Mesothelial cell of epicardium (in vitro differentiated cells): ENCODE results near the gene MROH7. TPM values are rescaled to one million over a fixed set of nuclear protein-coding genes. Genes with fewer than 3 reads are reported as not detected.

Experiments
- DNase-seq, 2 experiments: peaks; one replicate each; pipeline ENCODE4 v3.0.0; 2021; ENCODE audit warnings: low spot score in 2 of 2; ENCODE audit not compliant: unreplicated experiment in 2 of 2
- H3K27ac Mint-ChIP-seq: 2 replicates; pipeline ENCODE4 v1.8.0; 2021; ENCODE audit warnings: mixed read lengths
- H3K27me3 Mint-ChIP-seq: 2 replicates; pipeline ENCODE4 v1.8.0; 2021; ENCODE audit warnings: low read depth, mixed read lengths
- H3K36me3 Mint-ChIP-seq: 2 replicates; pipeline ENCODE4 v1.8.0; 2021; ENCODE audit warnings: mixed read lengths
- H3K4me1 Mint-ChIP-seq: 2 replicates; pipeline ENCODE4 v1.8.0; 2021; ENCODE audit warnings: mixed read lengths
- H3K4me3 Mint-ChIP-seq: 2 replicates; pipeline ENCODE4 v1.8.0; 2021; ENCODE audit warnings: mild to moderate bottlenecking, moderate library complexity, mixed read lengths
- H3K9me3 Mint-ChIP-seq: 2 replicates; pipeline ENCODE4 v1.8.0; 2021; ENCODE audit warnings: mixed read lengths
- total RNA-seq: library from RNA; stranded (reverse); gene quantifications from 3 replicates; pipeline ENCODE4 v1.2.1, GENCODE V29; 2021
- TF ChIP-seq, protein P1 (sequence below): fragments of 200-600 bp; sonication (generic); IDR thresholded peaks from one replicate; pipeline ENCODE4 v1.5.0; 2021; ENCODE audit warnings: antibody characterized with exemption; ENCODE audit not compliant: unreplicated experiment

MROH7 gene
- total RNA-seq, 1 donor from 2014 or later = 4.3 TPM

DNA sequence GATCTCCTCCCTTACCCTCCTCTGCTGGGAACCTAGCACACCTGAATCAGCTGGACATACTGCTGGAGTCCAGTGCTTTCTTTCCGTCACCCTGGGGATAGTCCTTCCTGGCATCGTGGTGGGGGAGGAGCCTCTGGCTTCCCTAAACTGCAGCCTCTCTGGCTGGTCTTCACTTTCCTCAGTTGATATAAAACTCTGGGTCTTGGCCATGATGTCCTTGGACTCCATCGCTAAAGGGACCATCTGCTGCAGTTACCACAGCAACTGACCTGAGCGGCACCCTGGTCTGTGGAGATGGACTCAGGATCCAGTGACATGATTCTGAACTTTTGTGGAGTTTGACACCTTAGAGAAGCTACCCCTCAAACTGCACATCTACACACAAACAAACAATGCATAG lies 99.9 kb downstream of the MROH7 start:
- H3K27me3 Mint-ChIP-seq = no peaks in the 10 kb centered on the region
- TF ChIP-seq, protein P1, sequence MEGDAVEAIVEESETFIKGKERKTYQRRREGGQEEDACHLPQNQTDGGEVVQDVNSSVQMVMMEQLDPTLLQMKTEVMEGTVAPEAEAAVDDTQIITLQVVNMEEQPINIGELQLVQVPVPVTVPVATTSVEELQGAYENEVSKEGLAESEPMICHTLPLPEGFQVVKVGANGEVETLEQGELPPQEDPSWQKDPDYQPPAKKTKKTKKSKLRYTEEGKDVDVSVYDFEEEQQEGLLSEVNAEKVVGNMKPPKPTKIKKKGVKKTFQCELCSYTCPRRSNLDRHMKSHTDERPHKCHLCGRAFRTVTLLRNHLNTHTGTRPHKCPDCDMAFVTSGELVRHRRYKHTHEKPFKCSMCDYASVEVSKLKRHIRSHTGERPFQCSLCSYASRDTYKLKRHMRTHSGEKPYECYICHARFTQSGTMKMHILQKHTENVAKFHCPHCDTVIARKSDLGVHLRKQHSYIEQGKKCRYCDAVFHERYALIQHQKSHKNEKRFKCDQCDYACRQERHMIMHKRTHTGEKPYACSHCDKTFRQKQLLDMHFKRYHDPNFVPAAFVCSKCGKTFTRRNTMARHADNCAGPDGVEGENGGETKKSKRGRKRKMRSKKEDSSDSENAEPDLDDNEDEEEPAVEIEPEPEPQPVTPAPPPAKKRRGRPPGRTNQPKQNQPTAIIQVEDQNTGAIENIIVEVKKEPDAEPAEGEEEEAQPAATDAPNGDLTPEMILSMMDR = no peak
- no peaks in the 10 kb centered on the region for H3K4me1 Mint-ChIP-seq
- H3K27ac Mint-ChIP-seq = no peak overlapping the region
- no peaks in the 10 kb centered on the region for H3K9me3 Mint-ChIP-seq
- no peak for DNase-seq
- no peak overlapping the region for H3K4me3 Mint-ChIP-seq
- H3K36me3 Mint-ChIP-seq = peaks cover 41% of the 10 kb centered on the region

- no peaks in the 10 kb centered on the region for H3K4me1 Mint-ChIP-seq
- TF ChIP-seq, protein P1 = no peak
- H3K4me3 Mint-ChIP-seq = no peak overlapping the region
- DNase-seq = no peak
- no peak overlapping the region for H3K27ac Mint-ChIP-seq
- H3K36me3 Mint-ChIP-seq = peaks cover 34% of the 10 kb centered on the region
- no peaks in the 10 kb centered on the region for H3K27me3 Mint-ChIP-seq
- H3K9me3 Mint-ChIP-seq = no peaks in the 10 kb centered on the region
Measured at GRCh38 chr1:54742282-54742681, 100.7 kb downstream of the MROH7 start.

GRCh38 chr1:54743416-54744226 lies 102.0 kb downstream of the MROH7 start:
- Mint-ChIP-seq H3K27me3 (no peaks in the 10 kb centered on the region), H3K4me1 (no peaks in the 10 kb centered on the region), H3K27ac (no peak overlapping the region), H3K4me3 (no peak overlapping the region), H3K36me3 (peaks cover 26% of the 10 kb centered on the region), H3K9me3 (no peaks in the 10 kb centered on the region)
- TF ChIP-seq, protein P1 = no peak
- no peak for DNase-seq

DNA sequence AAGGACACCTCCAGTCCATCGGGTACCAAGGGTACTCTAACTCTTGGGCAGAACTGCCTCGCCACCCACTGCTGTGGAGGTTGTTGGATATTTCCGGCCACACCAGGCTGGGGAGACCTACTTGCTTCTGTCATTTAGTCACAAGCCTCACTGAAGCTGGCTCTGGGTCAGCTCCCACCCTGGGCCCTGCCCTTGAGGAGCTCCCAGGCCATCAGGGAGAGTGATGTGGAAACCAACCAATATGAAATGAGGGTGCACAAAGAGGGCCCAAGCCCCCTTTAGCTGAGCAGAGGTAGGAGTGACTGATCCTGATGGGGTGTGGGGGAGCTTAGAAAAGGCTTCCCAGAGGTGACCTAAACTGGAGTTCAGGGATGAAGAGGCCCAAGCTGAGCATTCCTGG lies 103.1 kb downstream of the MROH7 start:
- Mint-ChIP-seq H3K36me3 (peaks cover 21% of the 10 kb centered on the region), H3K27ac (no peak overlapping the region), H3K27me3 (peaks cover under 1% of the 10 kb centered on the region), H3K9me3 (no peaks in the 10 kb centered on the region), H3K4me1 (no peaks in the 10 kb centered on the region), H3K4me3 (no peak overlapping the region)
- no peak for DNase-seq
- TF ChIP-seq, protein P1 = no peak

DNA sequence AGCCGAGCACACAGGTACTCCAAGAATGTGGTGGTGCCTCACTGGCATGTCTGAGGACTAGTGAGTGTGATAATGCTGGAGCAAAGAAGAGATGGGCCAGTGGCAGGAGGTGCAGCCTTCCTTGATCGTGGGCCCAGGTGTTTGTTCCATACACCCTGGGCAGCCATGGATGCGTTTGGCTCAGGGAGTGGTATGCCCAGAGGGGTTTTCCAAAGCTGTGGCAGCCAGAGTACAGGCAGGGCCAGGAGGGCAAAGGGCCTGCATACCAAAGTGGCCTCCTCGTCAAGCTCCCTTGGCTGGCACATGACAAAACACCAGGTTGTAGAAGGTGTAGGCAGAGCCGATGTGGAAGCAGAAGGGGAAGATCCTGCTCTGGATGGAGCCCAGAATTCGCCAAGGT lies 103.7 kb downstream of the MROH7 start:
- Mint-ChIP-seq H3K36me3 (peaks cover 17% of the 10 kb centered on the region), H3K27ac (no peak overlapping the region), H3K4me3 (no peak overlapping the region), H3K27me3 (peaks cover 2% of the 10 kb centered on the region), H3K4me1 (no peaks in the 10 kb centered on the region), H3K9me3 (no peaks in the 10 kb centered on the region)
- TF ChIP-seq, protein P1 = no peak
- DNase-seq = no peak
